Thyroid gland (tissue), 4 donors: Measurements from ENCODE around the gene KCNQ4. TPM values are rescaled to one million over a fixed set of nuclear protein-coding genes. Genes with fewer than 3 reads are reported as not detected.

Experiments used
- DNase-seq, 2 donors: peaks; one replicate each; pipeline ENCODE4 v3.0.0-alpha.2; 2019
- H3K27ac ChIP-seq, 3 donors: fragments of 200-600 bp; sonication (generic); 1 replicate in 2 of 3; 2 replicates in 1 of 3; pipeline ENCODE4 v1.5.1; 2016 to 2019; ENCODE audit warnings: mild to moderate bottlenecking in 1 of 3, moderate library complexity in 1 of 3
- H3K27me3 ChIP-seq: fragments of 200-600 bp; sonication (generic); one replicate; pipeline ENCODE4 v1.5.1; 2019
- H3K36me3 ChIP-seq, 2 donors: fragments of 200-600 bp; sonication (generic); one replicate each; pipeline ENCODE4 v1.5.1; 2016 to 2019
- H3K4me1 ChIP-seq, 2 donors: fragments of 200-600 bp; sonication (generic); one replicate each; pipeline ENCODE4 v1.5.1; 2017 to 2019
- H3K4me3 ChIP-seq, 3 donors: fragments of 200-600 bp; sonication (generic); replicated peaks in 1 of 3; 1 replicate in 2 of 3; 2 replicates in 1 of 3; pipeline ENCODE4 v1.5.1; 2016; ENCODE audit warnings: mild to moderate bottlenecking in 1 of 3
- H3K9me3 ChIP-seq: fragments of 200-600 bp; sonication (generic); one replicate; pipeline ENCODE4 v1.5.1; 2017
- CTCF ChIP-seq, 6 experiments: fragments of 200-600 bp in 3 of 6; fragments of 450-650 bp in 3 of 6; sonication (generic) in 3 of 6; IDR thresholded peaks; one replicate each; pipeline ENCODE4 v1.5.1; 2016 to 2019; ENCODE audit warnings: antibody characterized with exemption in 6 of 6, mild to moderate bottlenecking in 2 of 6, inconsistent platforms in 1 of 6, moderate library complexity in 1 of 6
- POLR2A ChIP-seq, 2 donors: fragments of 450-650 bp; IDR thresholded peaks; one replicate each; pipeline ENCODE4 v1.6.1; 2017; ENCODE audit warnings: antibody characterized with exemption in 2 of 2, mild to moderate bottlenecking in 2 of 2, moderate library complexity in 1 of 2
- WGBS, 2 donors: methylation state at CpG; one replicate each; pipeline ENCODE4 v1.1.5; 2017; 5-methylcytosine and 5-hydroxymethylcytosine counted together
- intact Hi-C: fragments of 100-400 bp; cut with DNase I; formaldehyde crosslinking; loops from one replicate; pipeline ENCODE4 v1.15.1; 2023
- total RNA-seq, 4 donors: library from RNA; depleted of rRNA; stranded (reverse); fragments of >200 nt; gene quantifications; one replicate each; pipeline ENCODE4 v1.2.3, GENCODE V29; 2016

The KCNQ4 gene
- total RNA-seq, 4 donors from 2014 or later = 0.11 to 1.1 (median 0.40) TPM

- 86 to 89% methylated on average over 13 of the region's 13 CpGs for WGBS, 2 donors
- no peaks in the 10 kb centered on the region for H3K9me3 ChIP-seq
- intact Hi-C loops = loop anchor here (10.0 kb wide), 1 partner anchor 95 kb away; the partner anchor contains the start of gene NFYC
- H3K36me3 ChIP-seq = no peaks in the 10 kb centered on the region
- DNase-seq = no peak
- no peaks in the 10 kb centered on the region for H3K4me1 ChIP-seq
- H3K27me3 ChIP-seq = no peaks in the 10 kb centered on the region
- no peak for TF ChIP-seq CTCF (IDR thresholded peaks at IDR 0.05)
- no peak for TF ChIP-seq POLR2A (IDR thresholded peaks at IDR 0.05)
- H3K27ac ChIP-seq = no peak overlapping the region
- no peak overlapping the region for H3K4me3 ChIP-seq
Observed at GRCh38 chr1:40789661-40790430, 6.3 kb downstream of the KCNQ4 start.

- Histone ChIP-seq H3K27me3 (no peaks in the 10 kb centered on the region), H3K36me3 (no peaks in the 10 kb centered on the region), H3K9me3 (no peaks in the 10 kb centered on the region), H3K4me1 (no peaks in the 10 kb centered on the region), H3K4me3 (no peak overlapping the region), H3K27ac (no peak overlapping the region)
- no peak for TF ChIP-seq CTCF (IDR thresholded peaks at IDR 0.05)
- no peak for TF ChIP-seq POLR2A (IDR thresholded peaks at IDR 0.05)
- intact Hi-C loops = no loop called here
- no peak for DNase-seq
- WGBS, 2 donors = 67 to 83% methylated on average over 7 of the region's 7 CpGs
Observed at GRCh38 chr1:40792036-40792435, 8.4 kb downstream of the KCNQ4 start.

DNA sequence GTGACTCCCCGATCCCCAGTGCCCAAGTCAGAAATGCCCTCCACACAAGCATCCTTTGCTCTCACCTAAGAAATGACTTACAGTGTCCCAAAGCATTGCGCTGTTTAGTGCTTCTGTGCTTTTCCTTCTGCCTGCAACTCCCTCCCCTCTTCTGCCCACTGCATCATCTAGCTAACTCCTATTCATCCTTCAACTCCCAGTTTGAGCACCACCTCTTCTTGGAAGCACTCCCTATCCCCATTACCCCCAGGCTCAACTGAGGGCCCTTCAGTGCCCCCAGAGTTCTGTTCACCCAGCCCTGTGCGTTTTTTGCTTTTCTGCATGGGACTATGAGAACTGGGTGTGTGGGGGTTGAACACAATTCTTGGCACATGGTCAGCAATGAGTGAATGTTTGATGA, 10.0 kb downstream of the KCNQ4 start:
- H3K36me3 ChIP-seq = no peaks in the 10 kb centered on the region
- intact Hi-C loops = no loop called here
- no peak for DNase-seq
- H3K9me3 ChIP-seq = no peaks in the 10 kb centered on the region
- TF ChIP-seq CTCF (IDR thresholded peaks at IDR 0.05) (no peak), POLR2A (IDR thresholded peaks at IDR 0.05) (no peak)
- WGBS, 2 donors = 95 to 97% methylated on average over 3 of the region's 3 CpGs
- no peaks in the 10 kb centered on the region for H3K27me3 ChIP-seq
- no peak overlapping the region for H3K4me3 ChIP-seq
- no peaks in the 10 kb centered on the region for H3K4me1 ChIP-seq
- H3K27ac ChIP-seq = no peak overlapping the region

GRCh38 chr1:40794048-40794447, 10.5 kb downstream of the KCNQ4 start:
- no peaks in the 10 kb centered on the region for H3K36me3 ChIP-seq
- no peaks in the 10 kb centered on the region for H3K9me3 ChIP-seq
- no peak for DNase-seq
- no peak overlapping the region for H3K27ac ChIP-seq
- no peaks in the 10 kb centered on the region for H3K27me3 ChIP-seq
- intact Hi-C loops = no loop called here
- no peak for TF ChIP-seq CTCF (IDR thresholded peaks at IDR 0.05)
- peaks cover 0 to 2% of the 10 kb centered on the region in 2 donors for H3K4me1 ChIP-seq
- no peak overlapping the region for H3K4me3 ChIP-seq
- WGBS, 2 donors = 89 to 98% methylated on average over 4 of the region's 4 CpGs

GRCh38 chr1:40794974-40795715, 11.6 kb downstream of the KCNQ4 start:
- intact Hi-C loops = no loop called here
- Histone ChIP-seq H3K9me3 (no peaks in the 10 kb centered on the region), H3K27me3 (no peaks in the 10 kb centered on the region), H3K27ac (no peak overlapping the region), H3K36me3 (no peaks in the 10 kb centered on the region), H3K4me3 (no peak overlapping the region), H3K4me1 (peaks cover 0 to 9% of the 10 kb centered on the region in 2 donors)
- DNase-seq = no peak
- 79 to 91% methylated on average over 9 of the region's 10 CpGs for WGBS, 2 donors
- TF ChIP-seq POLR2A (IDR thresholded peaks at IDR 0.05) (no peak), CTCF (IDR thresholded peaks at IDR 0.05) (no peak)
